Uterus (tissue), 4 donors: ENCODE results near the gene HTRA1. TPM values are rescaled to one million over a fixed set of nuclear protein-coding genes. Genes with fewer than 3 reads are reported as not detected.

ENCODE experiments used
- DNase-seq, 2 donors: peaks; one replicate each; pipeline ENCODE4 v3.0.0-alpha.2; 2019 to 2020
- H3K27ac ChIP-seq, 2 donors: fragments of 200-600 bp; sonication (generic); 1 replicate in 1 of 2; 2 replicates in 1 of 2; pipeline ENCODE4 v1.5.1; 2016 to 2018
- H3K27me3 ChIP-seq, 2 donors: fragments of 200-600 bp; sonication (generic); one replicate each; pipeline ENCODE4 v1.5.1; 2018 to 2019; ENCODE audit warnings: control low read depth in 1 of 2
- H3K36me3 ChIP-seq, 2 donors: fragments of 200-600 bp; sonication (generic); one replicate each; pipeline ENCODE4 v1.5.1; 2019; ENCODE audit warnings: control low read depth in 1 of 2
- H3K4me1 ChIP-seq, 2 donors: fragments of 200-600 bp; sonication (generic); one replicate each; pipeline ENCODE4 v1.5.1; 2018 to 2019; ENCODE audit warnings: control low read depth in 1 of 2
- H3K4me3 ChIP-seq, 2 donors: fragments of 200-600 bp; sonication (generic); 1 replicate in 1 of 2; 2 replicates in 1 of 2; pipeline ENCODE4 v1.5.1; 2018 to 2019; ENCODE audit warnings: mild to moderate bottlenecking in 1 of 2
- H3K9me3 ChIP-seq, 2 donors: fragments of 200-600 bp; sonication (generic); one replicate each; pipeline ENCODE4 v1.5.1; 2019; ENCODE audit warnings: control low read depth in 1 of 2
- CTCF ChIP-seq, 4 experiments: fragments of 200-600 bp in 2 of 4; fragments of 450-650 bp in 2 of 4; sonication (generic) in 2 of 4; IDR thresholded peaks; one replicate each; pipeline ENCODE4 v1.5.1; 2016 to 2019; ENCODE audit warnings: antibody characterized with exemption in 4 of 4, mild to moderate bottlenecking in 2 of 4, moderate library complexity in 1 of 4
- POLR2A ChIP-seq, 2 donors: fragments of 450-650 bp; IDR thresholded peaks; one replicate each; pipeline ENCODE4 v1.6.1; 2016; ENCODE audit warnings: antibody characterized with exemption in 2 of 2, mild to moderate bottlenecking in 1 of 2, moderate library complexity in 1 of 2
- intact Hi-C: fragments of 100-400 bp; cut with DNase I; formaldehyde crosslinking; loops from one replicate; pipeline ENCODE4 v1.15.1; 2023; ENCODE audit warnings: low total_unique reads
- total RNA-seq, 4 donors: library from RNA; depleted of rRNA in 3 of 4; stranded (reverse); fragments of >200 nt in 3 of 4; gene quantifications; one replicate each; pipeline versions ENCODE4 v1.1.0 to v1.2.4, GENCODE V29; 2014 to 2023
- donor health status: DM: yes; HTN: yes; CAD: no.

The HTRA1 gene
- total RNA-seq, 4 donors from 2014 or later = 98.3 to 153 (median 142) TPM

- DNase-seq = peak in 1 of 2 donors; percentile 61
- Histone ChIP-seq H3K4me1 (peaks cover 0 to 22% of the 10 kb centered on the region in 2 donors), H3K27ac (peak overlapping the region; percentile 69 to 70), H3K36me3 (no peaks in the 10 kb centered on the region), H3K4me3 (no peak overlapping the region), H3K9me3 (no peaks in the 10 kb centered on the region), H3K27me3 (no peaks in the 10 kb centered on the region)
- TF ChIP-seq POLR2A (IDR thresholded peaks at IDR 0.05) = no peak
- TF ChIP-seq CTCF (IDR thresholded peaks at IDR 0.05) = no peak
- intact Hi-C loops = no loop called here
Measured at GRCh38 chr10:122474131-122474818, 12.9 kb downstream of the HTRA1 start.

GRCh38 chr10:122475100-122475499, 13.7 kb downstream of the HTRA1 start:
- H3K4me1 ChIP-seq = peaks cover 0 to 22% of the 10 kb centered on the region in 2 donors
- H3K9me3 ChIP-seq = no peaks in the 10 kb centered on the region
- intact Hi-C loops = no loop called here
- H3K27me3 ChIP-seq = no peaks in the 10 kb centered on the region
- TF ChIP-seq POLR2A (IDR thresholded peaks at IDR 0.05) (no peak), CTCF (IDR thresholded peaks at IDR 0.05) (no peak)
- no peak overlapping the region for H3K4me3 ChIP-seq
- peak; percentile 70 to 81 for DNase-seq
- peak overlapping the region; percentile 69 to 70 for H3K27ac ChIP-seq
- H3K36me3 ChIP-seq = no peaks in the 10 kb centered on the region

DNA sequence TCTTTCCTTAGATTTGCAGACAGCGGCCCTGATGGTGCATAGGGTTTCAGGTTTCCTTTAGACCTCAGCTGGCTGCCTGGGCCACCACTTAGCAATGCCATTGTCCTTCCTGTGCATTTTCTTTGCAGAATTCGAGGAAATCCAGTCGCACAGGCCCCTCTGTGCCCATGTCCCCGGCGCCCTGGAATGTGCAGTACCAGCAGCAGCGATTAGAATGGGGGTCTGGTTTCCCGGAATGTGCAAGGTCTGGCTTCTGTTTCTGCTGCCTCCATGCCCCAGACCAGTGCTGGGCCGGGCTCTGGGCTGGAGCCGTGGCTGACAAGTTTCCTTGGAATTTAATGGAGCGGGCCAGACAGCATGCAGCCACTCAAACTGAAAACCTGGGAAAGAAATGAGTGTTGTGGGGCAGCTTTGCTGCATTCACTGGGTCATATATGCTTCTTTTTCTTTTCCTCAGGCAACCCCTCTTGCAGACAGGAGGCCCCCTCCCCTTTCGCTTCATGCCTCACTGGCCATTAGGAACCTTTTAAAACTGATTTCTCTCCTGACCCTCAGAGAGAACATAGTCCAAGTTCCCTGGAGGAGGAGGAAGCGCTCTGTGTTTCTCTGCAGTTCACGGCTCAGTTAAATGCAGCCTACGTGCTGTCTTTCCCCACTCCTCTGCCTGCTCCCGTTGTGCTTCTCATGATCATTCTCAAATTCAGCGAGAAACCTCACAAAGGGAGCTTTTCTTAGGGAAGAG, 14.4 kb downstream of the HTRA1 start:
- H3K27me3 ChIP-seq = no peaks in the 10 kb centered on the region
- H3K4me3 ChIP-seq = no peak overlapping the region

GRCh38 chr10:122476333-122476695, 15.0 kb downstream of the HTRA1 start:
- peaks cover 0 to 22% of the 10 kb centered on the region in 2 donors for H3K4me1 ChIP-seq
- peak overlapping the region; percentile 69 to 70 for H3K27ac ChIP-seq
- intact Hi-C loops = no loop called here
- no peaks in the 10 kb centered on the region for H3K27me3 ChIP-seq
- no peak for DNase-seq
- no peak for TF ChIP-seq POLR2A (IDR thresholded peaks at IDR 0.05)
- TF ChIP-seq CTCF (IDR thresholded peaks at IDR 0.05) = no peak
- no peaks in the 10 kb centered on the region for H3K9me3 ChIP-seq
- no peak overlapping the region for H3K4me3 ChIP-seq
- no peaks in the 10 kb centered on the region for H3K36me3 ChIP-seq

More for the DNA sequence above, 14.4 kb downstream of the HTRA1 start:
- TF ChIP-seq POLR2A (IDR thresholded peaks at IDR 0.05) = no peak
- no peak for TF ChIP-seq CTCF (IDR thresholded peaks at IDR 0.05)
- Histone ChIP-seq H3K27ac (peak overlapping the region; percentile 69 to 70), H3K9me3 (no peaks in the 10 kb centered on the region), H3K4me1 (peaks cover 0 to 22% of the 10 kb centered on the region in 2 donors), H3K36me3 (no peaks in the 10 kb centered on the region)
- no peak for DNase-seq
- intact Hi-C loops = no loop called here

- TF ChIP-seq POLR2A (IDR thresholded peaks at IDR 0.05) (no peak), CTCF (IDR thresholded peaks at IDR 0.05) (no peak)
- no peak for DNase-seq
- no peaks in the 10 kb centered on the region for H3K27me3 ChIP-seq
- H3K4me1 ChIP-seq = peaks cover 0 to 22% of the 10 kb centered on the region in 2 donors
- H3K27ac ChIP-seq = no peak overlapping the region
- H3K36me3 ChIP-seq = no peaks in the 10 kb centered on the region
- intact Hi-C loops = no loop called here
- H3K4me3 ChIP-seq = no peak overlapping the region
- no peaks in the 10 kb centered on the region for H3K9me3 ChIP-seq
Measured at GRCh38 chr10:122477436-122477835, 16.1 kb downstream of the HTRA1 start.
